ENCODE data around the gene CCDC57.

CCDC57 gene

GRCh38 chr17:82051776-82052637 is 160.6 kb downstream of the CCDC57 start, which contains the start of the genes GPS1 and RFNG:
GPS1 (plus strand) TSS chr17:82051898; CDS start chr17:82051932, 34 bp downstream.
RFNG (minus strand) TSS chr17:82051811; CDS start chr17:82051766, 45 bp downstream.
- peak; percentile 39 for DNase-seq
- in situ Hi-C loops (cut with MboI; ENCODE audit: low pct_unique_long_range_greater_than_20kb, low sequenced_read_pairs), result no loop called here
